HG03159 (cell line): ENCODE results near the gene MAGI2.
"Not testable (repeated sequence)": the region's sequence is repeated elsewhere in the genome, so short reads cannot be mapped to it uniquely, and the experiment has no call there.

ENCODE experiments used
- ATAC-seq: cut with Tn5 transposase; IDR thresholded peaks from one replicate; pipeline ENCODE4 v1.9.1; 2021; ENCODE audit warnings: mild to moderate bottlenecking, moderate library complexity; ENCODE audit not compliant: unreplicated experiment

MAGI2 gene

GRCh38 chr7:78967561-78967960, 485.9 kb downstream of the MAGI2 start:
- ATAC-seq: not testable (repeated sequence)

- no peak for ATAC-seq
Measured at GRCh38 chr7:78967046-78967445, 486.4 kb downstream of the MAGI2 start.

- ATAC-seq: no peak
Measured at GRCh38 chr7:78959477-78959876, 494.0 kb downstream of the MAGI2 start.

- ATAC-seq: no peak
Measured at GRCh38 chr7:78955329-78955728, 498.1 kb downstream of the MAGI2 start.

- ATAC-seq: no peak
Measured at GRCh38 chr7:78953726-78954363, 499.6 kb downstream of the MAGI2 start.

- ATAC-seq: no peak
Measured at GRCh38 chr7:78953090-78953489, 500.4 kb downstream of the MAGI2 start.

- ATAC-seq: no peak
Measured at GRCh38 chr7:78939669-78940068, 513.8 kb downstream of the MAGI2 start.

GRCh38 chr7:78924581-78924980, 528.9 kb downstream of the MAGI2 start:
- no peak for ATAC-seq

GRCh38 chr7:78912781-78913180, 540.7 kb downstream of the MAGI2 start:
- ATAC-seq: no peak

- ATAC-seq: no peak
Measured at GRCh38 chr7:78906735-78907134, 546.7 kb downstream of the MAGI2 start.

GRCh38 chr7:78905436-78905835, 548.0 kb downstream of the MAGI2 start:
- no peak for ATAC-seq

- no peak for ATAC-seq
Measured at GRCh38 chr7:78904983-78905382, 548.5 kb downstream of the MAGI2 start.

- no peak for ATAC-seq
Measured at GRCh38 chr7:78901566-78901965, 551.9 kb downstream of the MAGI2 start.

GRCh38 chr7:78900806-78901205, 552.7 kb downstream of the MAGI2 start:
- ATAC-seq: no peak

- ATAC-seq: no peak
Measured at GRCh38 chr7:78895393-78895792, 558.1 kb downstream of the MAGI2 start.

GRCh38 chr7:78879206-78879605, 574.3 kb downstream of the MAGI2 start:
- ATAC-seq: no peak

- no peak for ATAC-seq
Measured at GRCh38 chr7:78873117-78873516, 580.4 kb downstream of the MAGI2 start.

- no peak for ATAC-seq
Measured at GRCh38 chr7:78864339-78864738, 589.1 kb downstream of the MAGI2 start.

GRCh38 chr7:78863281-78863680, 590.2 kb downstream of the MAGI2 start:
- ATAC-seq: no peak

- no peak for ATAC-seq
Measured at GRCh38 chr7:78862411-78862900, 591.0 kb downstream of the MAGI2 start.

GRCh38 chr7:78852951-78853350, 600.5 kb downstream of the MAGI2 start:
- ATAC-seq: no peak

GRCh38 chr7:78850093-78850740, 603.2 kb downstream of the MAGI2 start:
- no peak for ATAC-seq

- no peak for ATAC-seq
Measured at GRCh38 chr7:78845155-78845554, 608.3 kb downstream of the MAGI2 start.
